ENCODE measurements around the gene ACSL1. TPM values are rescaled to one million over a fixed set of nuclear protein-coding genes. Genes with fewer than 3 reads are reported as not detected.

Gene ACSL1
- 10 to 100 TPM; 23.3 to 80.4 TPM for total RNA-seq

GRCh38 chr4:184825896-184826690, at the start of gene ACSL1:
Gene ACSL1, minus strand, starts transcription at chr4:184825968. Its CDS starts 22,454 bp downstream, at chr4:184803514.
- Histone ChIP-seq H3K4me3 (peak within 1 kb of the TSS; percentile 64), H3K4me1 (no peaks in the 10 kb centered on the region), H3K27me3 (no peaks in the 10 kb centered on the region), H3K9me3 (no peaks in the 10 kb centered on the region), H3K9ac (ENCODE audit: low read depth in 2 of 2, low read length in 2 of 2) (peak within 1 kb of the TSS; percentile 58 to 87), H3K36me3 (no peaks in the 10 kb centered on the region), H3K27ac (no peak within 1 kb of the TSS)
- TF ChIP-seq CTCF (IDR thresholded peaks at IDR 0.05), result no peak
- intact Hi-C loops (cut with DNase I), result no loop called here
- peak; percentile 69 for DNase-seq

GRCh38 chr4:184873054-184873453, 47.3 kb upstream of the ACSL1 start:
- Histone ChIP-seq H3K4me3 (no peak overlapping the region), H3K9ac (ENCODE audit: low read depth in 2 of 2, low read length in 2 of 2) (no peak overlapping the region), H3K27ac (no peak overlapping the region), H3K9me3 (no peaks in the 10 kb centered on the region), H3K27me3 (no peaks in the 10 kb centered on the region), H3K36me3 (no peaks in the 10 kb centered on the region), H3K4me1 (no peaks in the 10 kb centered on the region)
- intact Hi-C loops (cut with DNase I), result no loop called here
- TF ChIP-seq CTCF (IDR thresholded peaks at IDR 0.05), result no peak
- no peak for DNase-seq

- no peak overlapping the region for H3K27ac ChIP-seq
- no peaks in the 10 kb centered on the region for H3K36me3 ChIP-seq
- H3K9me3 ChIP-seq, result no peaks in the 10 kb centered on the region
- no peak overlapping the region for H3K9ac ChIP-seq (ENCODE audit: low read depth in 2 of 2, low read length in 2 of 2)
- H3K4me3 ChIP-seq, result no peak overlapping the region
- no peaks in the 10 kb centered on the region for H3K27me3 ChIP-seq
- DNase-seq, result no peak
- H3K4me1 ChIP-seq, result no peaks in the 10 kb centered on the region
- intact Hi-C loops (cut with DNase I), result no loop called here
- TF ChIP-seq CTCF (IDR thresholded peaks at IDR 0.05), result no peak
Observed at GRCh38 chr4:184870718-184871117, 45.0 kb upstream of the ACSL1 start.

GRCh38 chr4:184868623-184869022, 42.9 kb upstream of the ACSL1 start:
- no peak overlapping the region for H3K4me3 ChIP-seq
- no peaks in the 10 kb centered on the region for H3K36me3 ChIP-seq
- H3K27ac ChIP-seq, result no peak overlapping the region
- intact Hi-C loops (cut with DNase I), result no loop called here
- H3K9ac ChIP-seq (ENCODE audit: low read depth in 2 of 2, low read length in 2 of 2), result no peak overlapping the region
- H3K27me3 ChIP-seq, result no peaks in the 10 kb centered on the region
- TF ChIP-seq CTCF (IDR thresholded peaks at IDR 0.05), result no peak
- no peaks in the 10 kb centered on the region for H3K4me1 ChIP-seq
- no peaks in the 10 kb centered on the region for H3K9me3 ChIP-seq
- no peak for DNase-seq

GRCh38 chr4:184863916-184864315, 38.1 kb upstream of the ACSL1 start:
- Histone ChIP-seq H3K4me1 (no peaks in the 10 kb centered on the region), H3K27me3 (no peaks in the 10 kb centered on the region), H3K27ac (no peak overlapping the region), H3K36me3 (no peaks in the 10 kb centered on the region), H3K4me3 (no peak overlapping the region), H3K9me3 (no peaks in the 10 kb centered on the region), H3K9ac (ENCODE audit: low read depth in 2 of 2, low read length in 2 of 2) (no peak overlapping the region)
- TF ChIP-seq CTCF (IDR thresholded peaks at IDR 0.05), result no peak
- intact Hi-C loops (cut with DNase I), result no loop called here
- no peak for DNase-seq
